HCT116 (cell line): ENCODE results near the gene TNNI3. TPM values are rescaled to one million over a fixed set of nuclear protein-coding genes. Genes with fewer than 3 reads are reported as not detected.

Source experiments
- ATAC-seq: fragments of 200-7000 bp; cut with Tn5 transposase; 2 replicates; pipeline ENCODE4 v1.9.1; 2020; ENCODE audit warnings: mild to moderate bottlenecking, moderate library complexity
- BruUV-seq: library from RNA; stranded (reverse); fragments of 400-500 nt; replicated peaks from 2 replicates; lab custom pipeline; 2021; lab: Mats Ljungman, UMichigan
- CTCF ChIA-PET: fragments of 300-600 bp; sonication (Branson Sonifier 250); formaldehyde crosslinking; loops from one replicate; lab custom pipeline; 2021; ENCODE audit warnings: antibody characterized with exemption; lab: Charles Lee
- POLR2A ChIA-PET: fragments of 300-600, 350-600 bp; sonication (Branson Sonifier 250); formaldehyde crosslinking; loops from one replicate; lab custom pipeline; 2021; ENCODE audit warnings: antibody characterized with exemption; lab: Charles Lee
- RAD21 ChIA-PET, 2 experiments: fragments of 300-600 bp; sonication (Branson Sonifier 250); formaldehyde crosslinking; loops; one replicate each; lab custom pipeline; 2023; ENCODE audit warnings: low total read pairs in 2 of 2; ENCODE audit not compliant: uncharacterized antibody in 2 of 2, unreplicated experiment in 2 of 2, low non-redundant PET in 1 of 2; lab: Charles Lee
- DNase-seq: peaks from one replicate; pipeline ENCODE4 v3.0.0-alpha.2; 2010; ENCODE audit warnings: low read depth, low spot score
- H2AFZ ChIP-seq: fragments of 200-600 bp; shearing (Covaris generic), sonication (generic); 2 replicates; pipeline ENCODE4 v1.6.1; 2017; ENCODE audit warnings: low read depth, mixed run types, mixed read lengths, antibody characterized with exemption, low read length; ENCODE audit not compliant: poor library complexity, severe bottlenecking
- H3K27ac ChIP-seq: 2 replicates; pipeline ENCODE4 v1.5.1; 2012; ENCODE audit warnings: low read depth, low read length
- H3K27me3 ChIP-seq: fragments of 200-600 bp; sonication (generic); 2 replicates; pipeline ENCODE4 v1.6.1; 2016; ENCODE audit warnings: mixed run types, low read length, mixed read lengths; ENCODE audit not compliant: insufficient read depth
- H3K36me3 ChIP-seq, 2 experiments: fragments of 200-500 bp in 1 of 2; fragments of 200-600 bp in 1 of 2; sonication (Bioruptor generic) in 1 of 2; sonication (generic) in 1 of 2; 2 replicates each; pipeline versions ENCODE4 v1.5.1 to v1.6.1; 2014 to 2016; ENCODE audit warnings: low read length in 2 of 2, inconsistent platforms in 1 of 2, mixed read lengths in 1 of 2, mixed run types in 1 of 2; ENCODE audit not compliant: insufficient read depth in 2 of 2, control insufficient read depth in 1 of 2
- H3K4me1 ChIP-seq, 2 experiments: fragments of 200-600 bp in 1 of 2; sonication (generic) in 1 of 2; 2 replicates each; pipeline versions ENCODE4 v1.5.1 to v1.6.1; 2012 to 2017; ENCODE audit warnings: low read length in 2 of 2, inconsistent platforms in 1 of 2, mild to moderate bottlenecking in 1 of 2, mixed read lengths in 1 of 2, mixed run types in 1 of 2, moderate library complexity in 1 of 2; ENCODE audit not compliant: insufficient read depth in 2 of 2, control insufficient read depth in 1 of 2
- H3K4me2 ChIP-seq: fragments of 200-600 bp; sonication (generic); 2 replicates; pipeline ENCODE4 v1.6.1; 2017; ENCODE audit warnings: mixed run types, low read length, mixed read lengths
- H3K4me3 ChIP-seq, 2 experiments: fragments of 200-600 bp in 1 of 2; sonication (generic) in 1 of 2; replicated peaks in 1 of 2; 2 replicates each; pipeline ENCODE4 v1.5.1; 2011 to 2016; ENCODE audit warnings: low read length in 2 of 2, control low read depth in 1 of 2, low read depth in 1 of 2, mild to moderate bottlenecking in 1 of 2, mixed read lengths in 1 of 2, mixed run types in 1 of 2
- H3K79me2 ChIP-seq: fragments of 200-600 bp; sonication (generic); 2 replicates; pipeline ENCODE4 v1.6.1; 2017; ENCODE audit warnings: mild to moderate bottlenecking, mixed run types, low read length, moderate library complexity, mixed read lengths; ENCODE audit not compliant: insufficient read depth
- H3K9ac ChIP-seq: fragments of 200-600 bp; sonication (generic); 2 replicates; pipeline ENCODE4 v1.6.1; 2016; ENCODE audit warnings: low read length, mixed read lengths
- H3K9me2 ChIP-seq: fragments of 200-600 bp; sonication (generic), shearing (Covaris generic); 2 replicates; pipeline ENCODE4 v1.6.1; 2017; ENCODE audit warnings: mixed run types, mild to moderate bottlenecking, moderate library complexity; ENCODE audit not compliant: insufficient read depth
- H3K9me3 ChIP-seq, 2 experiments: fragments of 200-500 bp in 1 of 2; fragments of 200-600 bp in 1 of 2; sonication (Bioruptor generic) in 1 of 2; sonication (generic) in 1 of 2; 2 replicates each; pipeline ENCODE4 v1.6.1; 2014 to 2017; ENCODE audit warnings: low read length in 2 of 2, mixed read lengths in 2 of 2, inconsistent platforms in 1 of 2, low read depth in 1 of 2, mild to moderate bottlenecking in 1 of 2, mixed run types in 1 of 2, moderate library complexity in 1 of 2; ENCODE audit not compliant: control insufficient read depth in 1 of 2, insufficient read depth in 1 of 2
- H4K20me1 ChIP-seq: fragments of 200-600 bp; sonication (generic), shearing (Covaris generic); 2 replicates; pipeline ENCODE4 v1.6.1; 2017; ENCODE audit warnings: mixed run types, mild to moderate bottlenecking, moderate library complexity; ENCODE audit not compliant: insufficient read depth
- EGR1 ChIP-seq: IDR thresholded peaks from 2 replicates; pipeline ENCODE4 v1.6.1; 2012; ENCODE audit warnings: low read depth
- ELF1 ChIP-seq: IDR thresholded peaks from 2 replicates; pipeline ENCODE4 v1.6.1; 2012; ENCODE audit warnings: low read depth, borderline replicate concordance
- EZH2 ChIP-seq: fragments of 200-600 bp; sonication (generic); IDR thresholded peaks from 2 replicates; pipeline ENCODE4 v1.6.1; 2017; ENCODE audit warnings: antibody characterized with exemption, mixed run types
- EZH2phosphoT487 ChIP-seq: fragments of 200-600 bp; IDR thresholded peaks from 2 replicates; pipeline ENCODE4 v1.6.1; 2018; ENCODE audit warnings: antibody characterized with exemption, borderline replicate concordance
- RAD21 ChIP-seq: IDR thresholded peaks from 2 replicates; pipeline ENCODE4 v1.6.1; 2012; ENCODE audit warnings: low read depth, mild to moderate bottlenecking
- SIN3A ChIP-seq: IDR thresholded peaks from 2 replicates; pipeline ENCODE4 v1.6.1; 2012; ENCODE audit warnings: low read depth
- SRF ChIP-seq: IDR thresholded peaks from 2 replicates; pipeline ENCODE4 v1.6.1; 2012; ENCODE audit warnings: low read depth
- ZFX ChIP-seq: fragments of 450-650 bp; IDR thresholded peaks from 2 replicates; pipeline ENCODE4 v1.6.1; 2017
- intact Hi-C: fragments of 100-400 bp; cut with micrococcal nuclease; formaldehyde crosslinking; loops from 2 replicates; pipeline ENCODE4 v1.10.0; 2022
- total RNA-seq: library from RNA; stranded (reverse); gene quantifications from one replicate; pipeline ENCODE4 v1.2.1, GENCODE V29; 2021; ENCODE audit not compliant: unreplicated experiment
- TF ChIP-seq, protein P1 (sequence below): IDR thresholded peaks from 2 replicates; pipeline ENCODE4 v1.6.1; 2012
- TF ChIP-seq, protein P2 (sequence below): IDR thresholded peaks from 2 replicates; pipeline ENCODE4 v1.6.1; 2012
- TF ChIP-seq, protein P3 (sequence below): IDR thresholded peaks from 2 replicates; pipeline ENCODE4 v1.6.1; 2012; ENCODE audit warnings: low read depth
- TF ChIP-seq, protein P4 (sequence below), 3 experiments: fragments of 200-600 bp in 1 of 3; sonication (generic) in 1 of 3; IDR thresholded peaks in 2 of 3; conservative IDR thresholded peaks in 1 of 3; 2 replicates each; pipeline ENCODE4 v1.5.1; 2012 to 2017; ENCODE audit warnings: low read depth in 2 of 3, low read length in 2 of 3, antibody characterized with exemption in 1 of 3, borderline replicate concordance in 1 of 3, control low read depth in 1 of 3, mild to moderate bottlenecking in 1 of 3, mixed read lengths in 1 of 3, mixed run types in 1 of 3, moderate library complexity in 1 of 3; ENCODE audit not compliant: insufficient read depth in 1 of 3

TNNI3 gene
- total RNA-seq, 1 experiment from 2014 or later = 42.1 TPM

DNA sequence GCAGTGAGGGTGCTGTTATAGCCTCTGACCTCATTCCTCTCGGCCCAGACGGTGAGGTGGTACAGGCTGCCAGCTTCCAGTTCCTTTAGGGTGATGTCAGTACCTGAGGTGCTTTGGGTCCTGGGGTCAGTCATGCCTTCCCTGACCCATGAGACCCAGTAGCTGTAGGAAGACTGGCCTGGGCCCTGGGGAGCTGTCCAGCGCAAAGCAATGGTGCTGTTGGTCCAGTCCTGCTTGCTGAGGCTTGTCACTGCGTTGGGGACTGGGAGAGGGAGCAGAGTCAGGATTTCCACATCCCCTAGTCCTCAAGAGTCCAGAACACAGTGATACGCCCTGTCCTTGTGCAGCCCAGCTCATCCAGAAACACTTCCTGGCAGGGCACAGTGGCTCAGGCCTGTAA lies 41.1 kb upstream of the TNNI3 start:
- intact Hi-C loops = no loop called here
- Histone ChIP-seq H3K4me1 (no peaks in the 10 kb centered on the region), H2AFZ (no peak overlapping the region), H3K9me3 (no peaks in the 10 kb centered on the region), H3K79me2 (no peaks in the 10 kb centered on the region), H3K4me3 (no peak overlapping the region), H3K9me2 (no peaks in the 10 kb centered on the region), H3K36me3 (peaks cover 3 to 10% of the 10 kb centered on the region in 2 experiments; a peak in 3 of 4 replicates), H3K27me3 (no peaks in the 10 kb centered on the region), H3K27ac (no peak overlapping the region), H3K9ac (no peak overlapping the region), H4K20me1 (no peaks in the 10 kb centered on the region), H3K4me2 (no peak overlapping the region)
- DNase-seq (no peak), ATAC-seq (no peak)
- RAD21 ChIA-PET = no interaction called here
- BruUV-seq = no TSS peak
- TF ChIP-seq ELF1 (no peak), EZH2phosphoT487 (no peak), EZH2 (no peak), EGR1 (no peak), SRF (no peak), RAD21 (no peak), ZFX (no peak), SIN3A (no peak)
- TF ChIP-seq, protein P1, sequence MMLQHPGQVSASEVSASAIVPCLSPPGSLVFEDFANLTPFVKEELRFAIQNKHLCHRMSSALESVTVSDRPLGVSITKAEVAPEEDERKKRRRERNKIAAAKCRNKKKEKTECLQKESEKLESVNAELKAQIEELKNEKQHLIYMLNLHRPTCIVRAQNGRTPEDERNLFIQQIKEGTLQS = no peak
- TF ChIP-seq, protein P2, sequence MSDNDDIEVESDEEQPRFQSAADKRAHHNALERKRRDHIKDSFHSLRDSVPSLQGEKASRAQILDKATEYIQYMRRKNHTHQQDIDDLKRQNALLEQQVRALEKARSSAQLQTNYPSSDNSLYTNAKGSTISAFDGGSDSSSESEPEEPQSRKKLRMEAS = no peak
- TF ChIP-seq, protein P3, sequence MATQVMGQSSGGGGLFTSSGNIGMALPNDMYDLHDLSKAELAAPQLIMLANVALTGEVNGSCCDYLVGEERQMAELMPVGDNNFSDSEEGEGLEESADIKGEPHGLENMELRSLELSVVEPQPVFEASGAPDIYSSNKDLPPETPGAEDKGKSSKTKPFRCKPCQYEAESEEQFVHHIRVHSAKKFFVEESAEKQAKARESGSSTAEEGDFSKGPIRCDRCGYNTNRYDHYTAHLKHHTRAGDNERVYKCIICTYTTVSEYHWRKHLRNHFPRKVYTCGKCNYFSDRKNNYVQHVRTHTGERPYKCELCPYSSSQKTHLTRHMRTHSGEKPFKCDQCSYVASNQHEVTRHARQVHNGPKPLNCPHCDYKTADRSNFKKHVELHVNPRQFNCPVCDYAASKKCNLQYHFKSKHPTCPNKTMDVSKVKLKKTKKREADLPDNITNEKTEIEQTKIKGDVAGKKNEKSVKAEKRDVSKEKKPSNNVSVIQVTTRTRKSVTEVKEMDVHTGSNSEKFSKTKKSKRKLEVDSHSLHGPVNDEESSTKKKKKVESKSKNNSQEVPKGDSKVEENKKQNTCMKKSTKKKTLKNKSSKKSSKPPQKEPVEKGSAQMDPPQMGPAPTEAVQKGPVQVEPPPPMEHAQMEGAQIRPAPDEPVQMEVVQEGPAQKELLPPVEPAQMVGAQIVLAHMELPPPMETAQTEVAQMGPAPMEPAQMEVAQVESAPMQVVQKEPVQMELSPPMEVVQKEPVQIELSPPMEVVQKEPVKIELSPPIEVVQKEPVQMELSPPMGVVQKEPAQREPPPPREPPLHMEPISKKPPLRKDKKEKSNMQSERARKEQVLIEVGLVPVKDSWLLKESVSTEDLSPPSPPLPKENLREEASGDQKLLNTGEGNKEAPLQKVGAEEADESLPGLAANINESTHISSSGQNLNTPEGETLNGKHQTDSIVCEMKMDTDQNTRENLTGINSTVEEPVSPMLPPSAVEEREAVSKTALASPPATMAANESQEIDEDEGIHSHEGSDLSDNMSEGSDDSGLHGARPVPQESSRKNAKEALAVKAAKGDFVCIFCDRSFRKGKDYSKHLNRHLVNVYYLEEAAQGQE = no peak; the same call in 1 of the 2 replicates
- TF ChIP-seq, protein P4, sequence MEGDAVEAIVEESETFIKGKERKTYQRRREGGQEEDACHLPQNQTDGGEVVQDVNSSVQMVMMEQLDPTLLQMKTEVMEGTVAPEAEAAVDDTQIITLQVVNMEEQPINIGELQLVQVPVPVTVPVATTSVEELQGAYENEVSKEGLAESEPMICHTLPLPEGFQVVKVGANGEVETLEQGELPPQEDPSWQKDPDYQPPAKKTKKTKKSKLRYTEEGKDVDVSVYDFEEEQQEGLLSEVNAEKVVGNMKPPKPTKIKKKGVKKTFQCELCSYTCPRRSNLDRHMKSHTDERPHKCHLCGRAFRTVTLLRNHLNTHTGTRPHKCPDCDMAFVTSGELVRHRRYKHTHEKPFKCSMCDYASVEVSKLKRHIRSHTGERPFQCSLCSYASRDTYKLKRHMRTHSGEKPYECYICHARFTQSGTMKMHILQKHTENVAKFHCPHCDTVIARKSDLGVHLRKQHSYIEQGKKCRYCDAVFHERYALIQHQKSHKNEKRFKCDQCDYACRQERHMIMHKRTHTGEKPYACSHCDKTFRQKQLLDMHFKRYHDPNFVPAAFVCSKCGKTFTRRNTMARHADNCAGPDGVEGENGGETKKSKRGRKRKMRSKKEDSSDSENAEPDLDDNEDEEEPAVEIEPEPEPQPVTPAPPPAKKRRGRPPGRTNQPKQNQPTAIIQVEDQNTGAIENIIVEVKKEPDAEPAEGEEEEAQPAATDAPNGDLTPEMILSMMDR (IDR thresholded peaks at IDR 0.05 in 2 of 3, conservative IDR thresholded peaks at IDR 0.05 in 1 of 3; ENCODE audit: borderline replicate concordance in 1 of 3, insufficient read depth in 1 of 3, low read depth in 2 of 3, low read length in 2 of 3) = no peak
- CTCF ChIA-PET = no interaction called here
- POLR2A ChIA-PET = no interaction called here
